Neural progenitor cell (in vitro differentiated cells): ENCODE results near the gene PATJ. TPM values are rescaled to one million over a fixed set of nuclear protein-coding genes. Genes with fewer than 3 reads are reported as not detected.

Experiments used
- DNase-seq: peaks from one replicate; pipeline ENCODE4 v3.0.0-alpha.2; 2016; ENCODE audit warnings: low spot score
- H2AFZ ChIP-seq: fragments of 200-600 bp; sonication (generic); replicated peaks from 2 replicates; pipeline ENCODE4 v1.6.1; 2016; ENCODE audit warnings: antibody characterized with exemption
- H3F3A ChIP-seq: fragments of 200-600 bp; sonication (generic); 2 replicates; pipeline ENCODE4 v1.6.1; 2016; ENCODE audit warnings: antibody characterized with exemption, low read depth
- H3K27ac ChIP-seq: fragments of 200-600 bp; sonication (generic); 2 replicates; pipeline ENCODE4 v1.5.1; 2016; ENCODE audit warnings: mild to moderate bottlenecking
- H3K27me3 ChIP-seq: fragments of 200-600 bp; sonication (generic); 2 replicates; pipeline ENCODE4 v1.6.1; 2016; ENCODE audit warnings: mild to moderate bottlenecking, moderate library complexity
- H3K36me3 ChIP-seq: fragments of 200-600 bp; sonication (generic); 2 replicates; pipeline ENCODE4 v1.5.1; 2016
- H3K4me1 ChIP-seq: fragments of 200-600 bp; sonication (generic); 2 replicates; pipeline ENCODE4 v1.6.1; 2016; ENCODE audit warnings: mixed run types
- H3K4me2 ChIP-seq: fragments of 200-600 bp; sonication (generic); 2 replicates; pipeline ENCODE4 v1.6.1; 2016
- H3K4me3 ChIP-seq: fragments of 200-600 bp; sonication (generic); 2 replicates; pipeline ENCODE4 v1.5.1; 2016
- H3K79me2 ChIP-seq: fragments of 200-600 bp; sonication (generic); 2 replicates; pipeline ENCODE4 v1.6.1; 2016; ENCODE audit warnings: low read depth
- H3K9ac ChIP-seq: fragments of 200-600 bp; sonication (generic); 2 replicates; pipeline ENCODE4 v1.6.1; 2016
- H3K9me3 ChIP-seq: fragments of 200-600 bp; sonication (generic); 2 replicates; pipeline ENCODE4 v1.5.1; 2016; ENCODE audit warnings: low read depth
- H4K20me1 ChIP-seq: fragments of 200-600 bp; sonication (generic); 2 replicates; pipeline ENCODE4 v1.6.1; 2016; ENCODE audit warnings: low read depth
- H3K27ac Mint-ChIP-seq: 3 replicates; pipeline ENCODE4 v1.8.0; 2021; ENCODE audit warnings: mixed read lengths
- H3K27me3 Mint-ChIP-seq: 2 replicates; pipeline ENCODE4 v1.8.0; 2022; ENCODE audit warnings: low read depth, mild to moderate bottlenecking, inconsistent platforms, moderate library complexity, mixed read lengths; ENCODE audit not compliant: insufficient read depth
- H3K36me3 Mint-ChIP-seq: 3 replicates; pipeline ENCODE4 v1.8.0; 2021; ENCODE audit warnings: mixed read lengths
- H3K4me1 Mint-ChIP-seq: 3 replicates; pipeline ENCODE4 v1.8.0; 2021; ENCODE audit warnings: mixed read lengths
- H3K4me3 Mint-ChIP-seq: 3 replicates; pipeline ENCODE4 v1.8.0; 2021; ENCODE audit warnings: mild to moderate bottlenecking, moderate library complexity, mixed read lengths
- H3K9me3 Mint-ChIP-seq: 3 replicates; pipeline ENCODE4 v1.8.0; 2020; ENCODE audit warnings: mixed read lengths
- CTCF ChIP-seq: fragments of 200-600 bp; sonication (generic); IDR thresholded peaks from 2 replicates; pipeline ENCODE4 v1.5.1; 2017; ENCODE audit warnings: antibody characterized with exemption, mild to moderate bottlenecking
- EZH2 ChIP-seq: fragments of 200-600 bp; sonication (generic); IDR thresholded peaks from 2 replicates; pipeline ENCODE4 v1.6.1; 2017; ENCODE audit warnings: antibody characterized with exemption, mild to moderate bottlenecking, moderate library complexity
- EZH2phosphoT487 ChIP-seq: fragments of 200-600 bp; sonication (generic); IDR thresholded peaks from 2 replicates; pipeline ENCODE4 v1.6.1; 2017; ENCODE audit warnings: antibody characterized with exemption
- total RNA-seq: library from RNA; depleted of rRNA; stranded (reverse); fragments of >200 nt; gene quantifications from 2 replicates; pipeline ENCODE4 v1.2.3, GENCODE V29; 2015; ENCODE audit warnings: low replicate concordance

PATJ gene
- total RNA-seq, 1 donor from 2014 or later = 24.8 TPM

GRCh38 chr1:61753998-61754508 is 11.8 kb downstream of the PATJ start:
- Histone ChIP-seq H3K79me2 (peaks cover 11% of the 10 kb centered on the region), H3K4me3 (no peak overlapping the region), H3K4me2 (no peak overlapping the region), H3K9ac (no peak overlapping the region), H3K9me3 (no peaks in the 10 kb centered on the region), H4K20me1 (no peaks in the 10 kb centered on the region), H3K36me3 (no peaks in the 10 kb centered on the region), H3F3A (no peaks in the 10 kb centered on the region), H2AFZ (no peak overlapping the region), H3K4me1 (no peaks in the 10 kb centered on the region), H3K27ac (no peak overlapping the region), H3K27me3 (no peaks in the 10 kb centered on the region)
- H3K4me1 Mint-ChIP-seq = no peaks in the 10 kb centered on the region
- TF ChIP-seq EZH2phosphoT487 (no peak), CTCF (no peak), EZH2 (no peak)
- DNase-seq = no peak
- H3K36me3 Mint-ChIP-seq = no peaks in the 10 kb centered on the region
- peaks cover 5% of the 10 kb centered on the region for H3K27me3 Mint-ChIP-seq
- no peak overlapping the region for H3K27ac Mint-ChIP-seq
- no peaks in the 10 kb centered on the region for H3K9me3 Mint-ChIP-seq
- no peak overlapping the region for H3K4me3 Mint-ChIP-seq

- H3K9me3 ChIP-seq = no peaks in the 10 kb centered on the region
- Mint-ChIP-seq H3K4me1 (no peaks in the 10 kb centered on the region), H3K9me3 (no peaks in the 10 kb centered on the region), H3K27me3 (peaks cover 5% of the 10 kb centered on the region), H3K27ac (no peak overlapping the region), H3K4me3 (no peak overlapping the region), H3K36me3 (no peaks in the 10 kb centered on the region)
- no peak overlapping the region for H3K4me2 ChIP-seq
- DNase-seq = no peak
- H3K4me3 ChIP-seq = no peak overlapping the region
- H4K20me1 ChIP-seq = no peaks in the 10 kb centered on the region
- peaks cover 11% of the 10 kb centered on the region for H3K79me2 ChIP-seq
- no peaks in the 10 kb centered on the region for H3F3A ChIP-seq
- H3K9ac ChIP-seq = no peak overlapping the region
- no peaks in the 10 kb centered on the region for H3K4me1 ChIP-seq
- no peak overlapping the region for H3K27ac ChIP-seq
- no peaks in the 10 kb centered on the region for H3K36me3 ChIP-seq
- TF ChIP-seq CTCF (no peak), EZH2 (no peak), EZH2phosphoT487 (no peak)
- H3K27me3 ChIP-seq = no peaks in the 10 kb centered on the region
- H2AFZ ChIP-seq = no peak overlapping the region
Observed at GRCh38 chr1:61754545-61754944, 12.3 kb downstream of the PATJ start.

- H3K27me3 ChIP-seq = no peaks in the 10 kb centered on the region
- no peak overlapping the region for H3K27ac ChIP-seq
- H3K9me3 ChIP-seq = no peaks in the 10 kb centered on the region
- no peaks in the 10 kb centered on the region for H3K36me3 ChIP-seq
- Mint-ChIP-seq H3K27me3 (peaks cover 3% of the 10 kb centered on the region), H3K4me3 (no peak overlapping the region), H3K36me3 (no peaks in the 10 kb centered on the region), H3K4me1 (no peaks in the 10 kb centered on the region), H3K9me3 (no peaks in the 10 kb centered on the region), H3K27ac (no peak overlapping the region)
- no peak overlapping the region for H3K9ac ChIP-seq
- H3K4me3 ChIP-seq = no peak overlapping the region
- TF ChIP-seq CTCF (no peak), EZH2 (no peak), EZH2phosphoT487 (no peak)
- DNase-seq = no peak
- H3F3A ChIP-seq = no peaks in the 10 kb centered on the region
- H3K4me1 ChIP-seq = no peaks in the 10 kb centered on the region
- H3K79me2 ChIP-seq = peaks cover 30% of the 10 kb centered on the region
- no peak overlapping the region for H2AFZ ChIP-seq
- no peaks in the 10 kb centered on the region for H4K20me1 ChIP-seq
- H3K4me2 ChIP-seq = no peak overlapping the region
Observed at GRCh38 chr1:61756773-61757172, 14.5 kb downstream of the PATJ start.
